ENCODE measurements around the gene GIT1.

GIT1 gene

DNA sequence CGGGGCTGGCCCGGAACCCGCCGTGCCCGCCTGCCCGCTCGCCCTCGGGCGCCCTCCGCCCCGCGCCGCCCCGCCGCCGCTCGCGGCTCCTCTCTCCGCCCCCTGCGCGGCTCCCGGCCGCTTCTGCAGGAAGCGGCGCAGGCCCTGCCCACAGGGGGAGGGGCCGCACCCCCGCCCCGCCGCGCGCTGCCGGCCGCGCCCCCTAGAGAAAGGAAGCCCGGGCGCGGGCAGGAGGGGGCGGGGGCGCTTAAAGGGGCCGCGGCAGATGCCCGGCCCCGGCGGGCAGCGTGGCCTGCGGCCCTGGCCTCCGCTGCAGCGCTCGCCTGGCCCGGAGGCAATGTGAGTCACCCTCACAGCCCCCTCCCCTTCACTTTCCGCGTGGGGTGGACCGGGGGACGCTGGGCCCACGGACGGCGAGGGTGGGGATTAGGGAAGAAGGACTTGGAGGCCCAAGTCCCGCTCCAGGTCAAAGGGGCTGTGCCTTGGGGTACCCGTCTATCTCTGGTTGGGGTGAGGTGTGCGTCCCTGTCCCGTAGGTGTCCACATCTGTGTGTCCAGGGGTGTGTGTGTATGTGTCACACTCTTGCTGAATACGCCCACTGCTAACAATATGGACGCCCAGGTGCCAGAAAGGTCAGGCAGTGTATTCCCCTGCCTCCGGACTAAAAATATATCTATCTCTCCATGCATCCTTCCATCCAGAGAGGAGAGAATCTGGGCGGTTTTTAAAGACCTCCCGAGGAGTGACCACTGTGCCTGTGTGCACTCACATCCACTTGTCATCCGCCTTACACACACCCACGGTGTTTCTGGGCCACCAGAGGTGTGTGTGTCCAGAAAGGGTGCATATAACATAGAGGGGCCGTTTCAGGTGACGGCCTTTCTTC is at the start of gene GIT1:
Gene GIT1 (minus strand): TSS at position 125 of the 887 bp plus-strand sequence. CDS start 270 bp downstream, outside the sequence.
- peak; percentile 82 to 85 for DNase-seq

DNA sequence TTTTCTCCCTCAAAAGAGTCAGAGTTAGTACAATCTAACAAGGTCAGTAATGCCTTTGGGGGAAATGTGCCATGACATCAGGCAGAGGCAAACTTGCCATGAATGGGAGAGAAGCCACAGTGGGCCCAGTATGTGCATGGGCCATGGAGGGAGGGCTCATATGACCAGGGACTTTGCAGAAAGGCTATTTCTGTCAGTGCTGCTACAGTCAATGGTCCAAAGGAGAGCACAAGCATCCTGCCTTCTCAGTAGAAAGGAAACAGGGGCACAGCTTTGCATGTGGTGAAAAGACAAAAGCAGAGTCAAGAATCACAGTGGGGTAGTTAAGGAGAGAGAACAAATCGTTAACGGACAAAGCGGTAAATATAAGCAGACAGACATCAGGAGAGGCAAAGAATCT is 44.4 kb upstream of the GIT1 start:
- no peak for DNase-seq

- DNase-seq: no peak
Observed at GRCh38 chr17:29630630-29631193, 41.3 kb upstream of the GIT1 start.

- DNase-seq: no peak
Observed at GRCh38 chr17:29629839-29630238, 40.4 kb upstream of the GIT1 start.

DNA sequence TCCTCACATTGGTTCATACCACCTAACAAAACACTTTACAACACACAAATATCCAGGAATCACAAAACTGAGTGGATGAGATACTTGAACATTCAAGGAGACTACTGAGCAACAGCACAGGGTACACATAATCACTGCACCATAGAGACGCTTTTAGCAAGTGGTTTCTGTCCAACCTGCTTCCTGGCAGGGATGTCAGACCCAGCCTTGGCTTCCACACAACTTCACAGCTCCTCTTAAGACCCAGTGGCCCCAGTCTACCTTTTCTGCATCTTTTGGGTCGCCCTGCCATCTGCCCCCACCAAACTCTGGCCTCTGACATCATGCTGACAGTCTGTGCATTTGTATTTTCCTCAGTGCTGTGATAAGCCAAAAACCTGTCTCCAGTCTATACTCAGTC is 39.2 kb upstream of the GIT1 start:
- no peak for DNase-seq

- no peak for DNase-seq
Observed at GRCh38 chr17:29627951-29628350, 38.5 kb upstream of the GIT1 start.

DNA sequence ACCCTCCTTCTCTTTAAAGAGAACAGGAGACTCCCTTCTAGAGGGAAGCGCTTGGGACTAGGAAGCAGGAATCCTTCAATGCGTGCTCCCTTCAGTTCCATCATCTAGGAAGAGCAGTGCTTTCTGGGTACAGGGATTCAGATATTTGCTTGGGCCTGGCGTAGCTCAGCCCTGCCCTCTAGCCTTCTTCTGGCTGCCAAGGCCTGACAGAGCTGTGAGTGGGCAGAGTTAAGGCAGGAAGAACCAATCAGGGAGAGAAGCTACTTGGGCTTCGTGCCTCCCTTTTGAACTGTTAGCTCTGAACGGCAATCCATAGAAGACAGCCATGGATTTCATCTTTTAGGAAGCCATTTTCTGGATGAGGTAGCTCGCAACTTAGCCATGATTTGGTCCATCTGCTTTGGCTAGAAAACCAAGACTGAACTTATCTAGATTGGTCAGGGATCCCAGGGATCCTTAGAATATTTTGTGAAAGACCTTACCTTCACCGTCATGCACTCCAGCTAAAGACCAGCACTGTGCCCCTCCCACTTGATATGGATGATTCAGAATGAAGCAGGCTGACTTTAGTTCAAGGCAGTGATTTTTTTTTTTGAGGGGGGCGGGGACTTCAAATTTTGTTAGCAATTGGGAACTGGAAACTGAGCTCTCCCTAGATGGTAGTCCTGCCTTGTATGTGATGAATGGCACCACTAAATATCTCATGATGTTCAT is 35.7 kb upstream of the GIT1 start:
- no peak for DNase-seq

DNA sequence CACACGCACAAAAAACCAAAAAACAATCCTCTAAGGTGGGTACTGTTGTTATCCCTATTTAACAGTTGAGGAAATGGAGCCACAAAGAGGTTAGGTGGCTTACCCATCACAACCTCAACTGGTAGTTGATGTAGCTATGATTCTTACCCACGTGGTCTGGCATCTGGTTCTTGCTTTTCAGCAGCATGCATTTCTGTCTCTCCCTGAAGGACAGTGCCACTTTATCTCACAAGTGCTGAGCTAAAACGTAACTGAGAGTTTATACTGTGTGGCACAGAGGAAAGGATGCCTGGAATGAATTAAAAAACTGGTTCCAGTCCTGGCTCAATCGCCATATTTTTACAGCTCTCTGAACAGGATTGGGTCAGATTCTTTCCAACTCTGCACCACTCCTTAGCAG is 35.1 kb upstream of the GIT1 start:
- no peak for DNase-seq

DNA sequence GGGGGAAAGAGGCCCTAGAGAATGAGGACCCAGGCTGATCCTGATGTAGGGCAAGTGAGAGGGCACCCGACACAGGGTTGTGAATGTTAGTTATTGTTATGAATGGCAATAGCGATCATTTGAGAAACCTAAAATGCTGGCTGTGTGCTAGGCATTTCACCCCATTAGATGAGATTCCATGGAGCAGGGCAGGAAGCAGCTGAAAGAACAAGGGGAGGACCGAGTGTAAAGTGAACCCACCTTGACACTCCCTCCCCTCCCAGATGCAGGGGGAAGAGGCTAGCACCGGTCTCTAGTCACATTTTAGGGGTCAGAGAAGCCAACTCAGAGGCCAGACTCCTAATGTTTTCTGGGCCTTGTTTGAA is 33.8 kb upstream of the GIT1 start:
- DNase-seq: no peak

DNA sequence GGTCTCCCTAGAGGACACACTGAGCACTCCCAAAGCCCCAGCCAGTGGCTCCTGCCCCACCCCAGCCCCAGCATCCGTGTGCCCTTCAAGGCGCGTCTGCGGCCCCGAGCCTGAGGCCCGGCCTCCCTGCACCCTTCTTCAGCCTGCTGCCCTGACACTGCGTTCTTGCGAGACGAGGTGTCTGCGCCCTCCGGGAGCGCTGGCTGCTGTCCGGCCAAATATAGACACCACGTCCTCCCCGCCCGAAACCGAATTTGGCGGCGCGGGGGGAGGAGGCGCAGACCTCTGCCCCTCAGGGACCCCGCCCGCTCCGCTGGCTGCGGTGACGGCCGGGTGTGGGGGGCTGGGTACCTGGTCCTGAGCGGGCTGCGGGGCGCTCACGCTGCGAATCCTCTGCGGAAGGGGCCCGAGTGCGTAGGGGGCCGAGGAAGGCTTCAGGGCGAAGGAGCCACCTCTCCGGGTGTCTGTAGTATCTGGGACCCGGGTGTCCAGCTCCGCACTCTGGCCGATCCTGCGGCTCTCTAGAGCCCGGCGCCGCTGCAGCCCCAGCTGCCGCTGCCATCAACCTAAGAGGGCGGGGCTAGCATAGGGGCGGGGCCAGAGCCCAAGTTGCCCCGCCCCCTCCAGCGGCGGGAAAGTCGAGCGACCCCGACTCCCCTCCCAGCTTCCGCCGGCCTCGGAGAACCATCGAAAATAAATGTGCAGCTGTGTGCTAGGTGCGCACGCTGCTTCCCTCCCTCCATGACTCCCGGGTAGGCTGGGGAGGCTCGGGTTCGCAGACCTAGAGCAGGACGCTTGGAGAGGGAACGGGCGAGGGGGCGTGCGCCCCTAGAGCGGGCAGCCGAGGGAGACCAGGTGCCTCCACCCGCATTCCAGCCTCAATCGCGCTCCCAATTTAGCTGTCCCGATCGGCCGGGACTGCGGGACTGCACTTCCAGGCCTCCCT is 33.2 kb upstream of the GIT1 start, which contains the start of gene CORO6:
Gene CORO6 (minus strand): TSS at position 576 of the 946 bp plus-strand sequence. CDS start 1,491 bp downstream, outside the sequence.
- DNase-seq: peak; percentile 63 to 71

GRCh38 chr17:29621751-29622194 is 32.3 kb upstream of the GIT1 start:
- DNase-seq: no peak

DNA sequence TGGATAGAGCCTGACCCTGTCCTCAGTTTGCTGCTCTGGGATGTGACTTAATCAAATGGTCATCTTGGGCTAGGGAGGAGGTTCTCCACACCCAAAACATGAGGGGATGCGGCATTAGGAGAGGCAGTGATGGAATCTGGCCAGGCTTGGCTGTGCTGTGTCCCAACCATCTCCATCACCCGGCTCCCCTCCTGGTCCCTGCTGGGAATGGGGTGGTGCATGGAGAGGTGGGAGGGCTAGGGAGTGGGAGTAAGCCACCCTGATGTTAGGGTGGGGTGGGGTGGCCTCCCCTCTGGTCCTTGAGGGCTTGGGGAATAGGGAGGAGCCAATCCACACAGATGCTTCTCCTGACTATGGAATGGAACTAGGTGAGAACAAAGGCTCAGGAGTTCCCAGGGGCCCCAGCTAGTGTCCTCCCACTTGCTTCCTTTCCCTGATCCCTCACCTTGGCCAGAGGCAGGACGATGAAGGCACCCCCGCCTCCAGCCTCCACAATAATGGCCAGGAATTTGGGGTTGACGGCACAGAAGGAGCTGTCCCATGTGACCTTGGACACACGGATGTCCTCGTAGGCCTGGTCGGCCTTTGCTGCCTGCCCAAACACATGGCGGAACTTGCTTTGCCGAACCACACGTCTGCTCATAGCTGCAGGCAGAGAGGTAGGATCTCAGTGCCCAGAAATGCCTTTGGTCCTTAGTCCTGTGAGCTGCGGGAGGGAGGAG is 31.5 kb upstream of the GIT1 start:
- no peak for DNase-seq

DNA sequence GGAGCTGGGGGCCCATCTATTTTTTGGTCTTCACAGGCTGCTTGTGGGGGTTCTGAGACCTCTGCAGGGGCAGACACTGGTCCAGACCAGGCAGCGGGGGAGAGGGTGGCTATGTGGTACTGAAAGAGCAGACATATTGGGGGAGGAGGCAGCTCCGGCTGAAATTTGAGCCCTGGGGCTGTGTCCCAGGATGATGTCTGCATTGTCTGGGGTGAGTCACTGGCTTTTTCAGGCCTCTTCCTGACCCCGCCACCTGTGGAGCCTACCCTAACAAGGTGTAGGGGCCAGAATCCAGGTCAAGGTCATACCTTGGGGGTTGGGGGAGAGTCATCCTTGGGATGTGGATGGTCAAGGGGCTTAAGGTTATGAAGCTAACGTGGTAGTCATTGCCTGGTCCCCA is 30.8 kb upstream of the GIT1 start:
- no peak for DNase-seq

DNA sequence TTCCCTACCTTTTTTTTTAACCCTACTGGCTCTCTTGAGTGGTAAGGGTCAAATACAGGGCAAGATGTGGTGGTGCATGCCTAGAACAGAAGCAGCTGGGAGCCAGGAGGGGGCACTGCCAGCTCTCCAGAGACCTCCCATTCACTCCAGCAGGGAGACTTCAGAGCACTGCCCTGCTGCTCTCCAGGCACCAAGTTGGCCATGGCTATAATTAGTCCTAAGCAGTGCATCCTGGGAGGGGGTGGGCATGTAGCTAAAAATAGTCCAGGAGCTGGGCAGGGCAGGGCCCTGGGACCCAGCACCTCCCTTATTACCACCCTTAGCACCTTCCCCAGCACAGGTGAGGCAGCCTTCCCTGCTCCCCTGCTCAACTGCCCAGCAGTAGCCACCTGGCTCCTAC is 29.8 kb upstream of the GIT1 start:
- no peak for DNase-seq

GRCh38 chr17:29618272-29619065 is 29.0 kb upstream of the GIT1 start:
- no peak for DNase-seq

GRCh38 chr17:29617481-29618271 is 28.2 kb upstream of the GIT1 start:
- DNase-seq: peak; percentile 88

DNA sequence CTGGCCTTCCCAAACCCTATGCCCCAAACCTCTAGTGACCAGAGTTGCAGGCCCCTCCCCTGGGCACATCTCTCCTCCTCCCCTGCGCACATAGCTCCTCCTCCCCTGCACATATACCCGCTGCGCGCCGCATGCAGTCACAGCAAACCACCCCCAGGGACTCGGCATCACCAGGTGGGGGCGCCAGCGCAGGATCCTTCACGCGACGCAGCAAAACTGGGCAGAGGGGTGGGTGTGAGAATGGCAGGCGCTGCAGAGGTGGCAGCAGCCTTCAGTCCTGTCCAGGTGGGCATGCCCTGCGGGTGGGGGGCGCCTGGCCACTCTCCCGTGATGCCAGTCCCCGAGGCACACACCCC is 27.7 kb upstream of the GIT1 start:
- peak; percentile 91 to 93 for DNase-seq

DNA sequence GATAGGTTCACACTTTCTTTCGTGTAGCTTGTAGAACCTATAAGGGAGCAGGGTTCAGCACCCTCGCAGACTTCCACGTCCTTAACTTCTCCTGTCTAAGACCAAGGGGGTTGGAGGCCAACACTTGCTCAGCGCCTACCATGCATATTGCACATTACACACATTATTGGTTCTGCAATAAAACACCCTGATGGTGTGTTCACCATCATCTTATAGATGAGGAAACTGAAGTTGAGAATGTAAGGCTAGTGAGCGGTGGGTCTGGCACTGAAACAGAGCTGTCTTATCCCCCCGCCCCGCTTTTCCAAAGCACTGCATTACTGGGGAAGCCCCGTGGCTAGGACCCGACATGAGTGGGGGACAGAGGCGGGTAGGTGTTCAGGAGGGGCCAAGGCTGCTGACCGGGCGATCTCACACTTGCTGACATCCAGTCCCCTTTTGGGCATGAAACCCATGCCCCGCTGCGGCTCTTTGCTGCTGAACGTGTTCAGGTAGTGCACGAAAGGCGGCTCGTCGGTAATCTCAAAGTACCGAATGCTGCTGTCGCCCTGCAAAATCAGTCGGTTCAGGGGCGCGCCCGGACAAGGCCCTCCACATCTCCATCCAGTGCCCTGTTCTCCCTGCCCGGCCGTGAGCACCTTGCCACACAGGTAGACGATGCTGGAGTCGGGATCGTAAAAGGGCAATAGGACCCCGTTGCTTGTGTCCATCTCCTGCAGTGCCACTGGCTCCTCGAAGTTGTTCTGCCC is 27.0 kb upstream of the GIT1 start:
- peak in 1 of 2 donors; percentile 26 for DNase-seq
